ENCODE results near the gene TP73.

Gene TP73

DNA sequence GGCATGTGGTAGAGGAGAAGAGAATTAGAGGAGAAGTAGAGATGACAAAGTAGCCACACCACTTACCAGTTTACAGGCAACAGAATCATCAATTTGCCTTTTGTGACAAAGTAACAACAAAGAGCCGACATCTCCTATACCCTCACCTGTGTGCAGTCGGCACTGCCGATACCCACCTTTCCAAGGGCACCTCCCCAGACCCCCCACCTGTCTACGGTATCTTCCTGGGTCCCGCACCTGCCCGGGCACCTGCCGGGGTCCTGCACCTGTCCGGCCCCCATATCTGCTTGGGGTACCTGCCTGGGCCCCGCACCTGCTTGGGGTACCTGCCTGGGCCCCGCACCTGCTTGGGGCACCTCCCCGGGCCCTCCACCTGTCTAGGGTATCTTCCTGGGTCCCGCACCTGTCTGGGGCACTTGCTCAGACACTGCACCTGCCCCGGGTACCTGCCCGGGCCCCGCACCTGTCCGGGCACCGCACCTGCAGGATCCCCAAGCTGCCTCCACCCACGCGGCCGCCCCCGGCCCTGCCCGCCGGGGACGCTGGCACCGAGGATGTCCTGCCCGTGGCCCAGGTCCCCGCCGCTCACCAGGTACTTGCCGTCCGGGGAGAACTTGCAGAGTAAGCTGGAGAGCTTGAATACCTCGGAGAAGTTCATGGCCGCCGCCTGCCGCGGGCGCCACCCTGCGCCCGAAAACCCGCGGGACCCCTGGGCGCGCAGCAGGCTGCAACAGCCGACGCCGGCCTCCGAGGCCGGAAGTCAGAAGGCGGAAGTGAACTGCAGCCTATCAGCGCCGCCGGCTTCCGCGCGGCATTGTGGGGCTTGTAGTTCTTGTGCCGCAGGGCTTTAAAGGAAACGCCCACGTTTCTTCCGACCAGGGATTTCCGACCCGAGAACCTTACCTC lies 2.7 kb upstream of the TP73 start, which contains the start of gene WRAP73:
WRAP73 (minus strand) TSS at position 762 of the 906 bp plus-strand sequence; CDS start at position 658, 104 bp downstream.
- H3K4me3 ChIP-seq (IDR thresholded peaks at IDR 0.05; ENCODE audit: insufficient read depth, low read depth, low read length) = peak within 1 kb of the TSS; percentile 67
- no peak within 1 kb of the TSS for H3K27ac ChIP-seq
- peak within 1 kb of the TSS; percentile 90 for H2AFZ ChIP-seq (ENCODE audit: low read depth)
- TF ChIP-seq, protein P1, sequence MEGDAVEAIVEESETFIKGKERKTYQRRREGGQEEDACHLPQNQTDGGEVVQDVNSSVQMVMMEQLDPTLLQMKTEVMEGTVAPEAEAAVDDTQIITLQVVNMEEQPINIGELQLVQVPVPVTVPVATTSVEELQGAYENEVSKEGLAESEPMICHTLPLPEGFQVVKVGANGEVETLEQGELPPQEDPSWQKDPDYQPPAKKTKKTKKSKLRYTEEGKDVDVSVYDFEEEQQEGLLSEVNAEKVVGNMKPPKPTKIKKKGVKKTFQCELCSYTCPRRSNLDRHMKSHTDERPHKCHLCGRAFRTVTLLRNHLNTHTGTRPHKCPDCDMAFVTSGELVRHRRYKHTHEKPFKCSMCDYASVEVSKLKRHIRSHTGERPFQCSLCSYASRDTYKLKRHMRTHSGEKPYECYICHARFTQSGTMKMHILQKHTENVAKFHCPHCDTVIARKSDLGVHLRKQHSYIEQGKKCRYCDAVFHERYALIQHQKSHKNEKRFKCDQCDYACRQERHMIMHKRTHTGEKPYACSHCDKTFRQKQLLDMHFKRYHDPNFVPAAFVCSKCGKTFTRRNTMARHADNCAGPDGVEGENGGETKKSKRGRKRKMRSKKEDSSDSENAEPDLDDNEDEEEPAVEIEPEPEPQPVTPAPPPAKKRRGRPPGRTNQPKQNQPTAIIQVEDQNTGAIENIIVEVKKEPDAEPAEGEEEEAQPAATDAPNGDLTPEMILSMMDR (conservative IDR thresholded peaks at IDR 0.05; ENCODE audit: low read depth, low read length) = peak; percentile 28; the same call in 1 of the 2 replicates
- peaks cover 31% of the 10 kb centered on the region for H3K27me3 ChIP-seq (ENCODE audit: insufficient read depth, low read depth)
- H3K4me2 ChIP-seq = peak within 1 kb of the TSS; percentile 97
- peak within 1 kb of the TSS; percentile 76 for H3K9ac ChIP-seq
- H3K79me2 ChIP-seq (ENCODE audit: insufficient read depth, low read depth) = no peaks in the 10 kb centered on the region
- no peaks in the 10 kb centered on the region for H4K20me1 ChIP-seq (ENCODE audit: insufficient read depth)
- no peaks in the 10 kb centered on the region for H3K36me3 ChIP-seq (ENCODE audit: insufficient read depth)
- peaks cover 10% of the 10 kb centered on the region for H3K4me1 ChIP-seq (ENCODE audit: low read depth, poor library complexity, severe bottlenecking)

DNA sequence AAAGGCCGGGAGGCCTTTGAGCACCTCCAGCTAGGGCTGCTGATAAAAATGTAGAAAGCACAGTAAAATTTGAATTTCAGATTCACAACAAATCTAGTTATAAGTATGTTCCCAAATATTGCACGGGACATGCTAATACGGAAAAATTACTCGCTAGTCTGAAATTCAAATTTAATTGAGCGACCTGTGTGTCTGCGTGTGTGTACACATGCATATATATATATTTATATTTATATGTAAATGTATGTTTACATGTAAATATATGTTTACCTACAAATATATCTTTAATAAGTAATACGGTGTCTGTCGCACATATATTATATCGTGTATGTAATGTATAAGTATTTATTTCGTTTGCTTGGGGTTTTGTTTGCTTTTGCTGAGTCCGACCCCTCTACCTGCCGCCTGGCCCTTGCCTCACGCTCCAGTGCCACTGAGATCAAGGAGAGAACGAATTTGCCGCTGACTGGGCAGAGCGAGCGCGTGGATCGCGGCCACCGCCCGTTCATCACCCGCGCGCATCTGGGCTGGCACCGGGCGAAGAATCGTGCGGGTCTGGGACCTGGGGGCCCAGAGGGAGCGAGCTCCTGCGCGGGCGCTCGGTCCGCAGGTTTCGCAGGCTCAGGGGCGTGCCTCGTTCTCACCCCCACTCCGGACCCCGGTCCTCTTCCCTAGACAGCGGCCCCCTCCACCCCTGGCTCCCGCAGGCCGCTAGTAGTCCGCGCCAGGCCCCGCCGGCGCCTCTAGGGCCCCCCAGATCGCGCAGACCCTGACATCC lies 1.9 kb upstream of the TP73 start:
- Histone ChIP-seq H3K27ac (no peak overlapping the region), H3K36me3 (ENCODE audit: insufficient read depth) (no peaks in the 10 kb centered on the region), H3K27me3 (ENCODE audit: insufficient read depth, low read depth) (peaks cover 40% of the 10 kb centered on the region), H2AFZ (ENCODE audit: low read depth) (no peak overlapping the region), H3K4me2 (0 out of 2 replicates have a peak overlapping the region, but pooled peaks have one; percentile 27), H3K4me3 (IDR thresholded peaks at IDR 0.05; ENCODE audit: insufficient read depth, low read depth, low read length) (no peak overlapping the region), H3K4me1 (ENCODE audit: low read depth, poor library complexity, severe bottlenecking) (peaks cover 10% of the 10 kb centered on the region), H3K9ac (no peak overlapping the region), H3K79me2 (ENCODE audit: insufficient read depth, low read depth) (no peaks in the 10 kb centered on the region), H4K20me1 (ENCODE audit: insufficient read depth) (no peaks in the 10 kb centered on the region)
- TF ChIP-seq, protein P1 (conservative IDR thresholded peaks at IDR 0.05; ENCODE audit: low read depth, low read length) = no peak

DNA sequence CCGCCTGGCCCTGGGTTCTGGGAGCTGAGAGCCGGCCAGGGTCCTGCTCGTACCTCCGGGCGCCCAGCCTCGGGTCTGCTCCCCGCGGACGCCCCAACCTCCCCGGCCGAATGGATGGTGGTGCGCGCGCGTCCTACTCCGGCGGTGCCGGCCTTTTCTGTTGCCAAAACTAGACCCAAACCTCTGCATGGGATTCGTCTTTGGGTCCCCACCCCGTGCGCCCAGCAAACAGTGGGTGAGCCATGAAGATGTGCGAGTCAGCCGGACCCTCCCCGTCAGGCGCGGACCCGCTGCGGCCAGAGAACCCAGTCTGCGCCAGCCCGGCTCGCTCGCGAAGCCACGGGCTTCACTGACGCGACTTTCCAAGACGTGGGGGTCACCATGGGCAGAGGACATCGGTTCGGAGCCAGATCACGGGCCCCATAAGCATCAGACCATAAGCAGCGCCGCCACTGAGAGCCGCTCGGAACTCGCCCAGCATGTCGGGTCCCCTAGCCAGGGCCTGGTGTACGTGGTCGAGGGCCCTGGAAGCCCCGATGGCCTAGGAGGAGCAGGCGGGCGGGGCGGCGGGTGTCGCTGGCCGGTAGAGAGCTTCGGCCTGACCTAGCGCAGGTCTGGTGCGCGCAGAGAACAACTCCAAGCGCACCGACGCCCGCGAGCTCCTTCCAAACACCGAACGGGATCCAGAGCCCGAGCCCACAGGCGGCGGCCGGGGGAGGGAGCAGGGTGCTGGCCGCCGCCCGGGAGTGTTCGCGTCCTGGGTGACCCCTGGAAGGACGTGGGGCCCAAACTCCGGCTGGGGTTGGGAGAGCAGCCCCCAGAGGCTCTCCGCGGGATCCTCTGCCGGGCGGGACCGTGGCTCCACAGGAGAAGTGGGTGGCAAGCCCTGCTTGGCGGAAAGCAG lies 1.0 kb upstream of the TP73 start:
- no peaks in the 10 kb centered on the region for H3K36me3 ChIP-seq (ENCODE audit: insufficient read depth)
- H3K4me3 ChIP-seq (IDR thresholded peaks at IDR 0.05; ENCODE audit: insufficient read depth, low read depth, low read length) = no peak overlapping the region
- H3K4me1 ChIP-seq (ENCODE audit: low read depth, poor library complexity, severe bottlenecking) = peaks cover 10% of the 10 kb centered on the region
- no peak overlapping the region for H2AFZ ChIP-seq (ENCODE audit: low read depth)
- H3K9ac ChIP-seq = no peak overlapping the region
- no peak overlapping the region for H3K27ac ChIP-seq
- H3K4me2 ChIP-seq = no peak overlapping the region
- H3K27me3 ChIP-seq (ENCODE audit: insufficient read depth, low read depth) = peaks cover 46% of the 10 kb centered on the region
- TF ChIP-seq, protein P1 (conservative IDR thresholded peaks at IDR 0.05; ENCODE audit: low read depth, low read length) = no peak
- no peaks in the 10 kb centered on the region for H4K20me1 ChIP-seq (ENCODE audit: insufficient read depth)
- H3K79me2 ChIP-seq (ENCODE audit: insufficient read depth, low read depth) = no peaks in the 10 kb centered on the region

Data from KMS-11 (cell line).